Colonic mucosa (tissue), 4 donors: Measurements from ENCODE around the gene H6PD. TPM values are rescaled to one million over a fixed set of nuclear protein-coding genes. Genes with fewer than 3 reads are reported as not detected.

Experiments
- DNase-seq: peaks from one replicate; pipeline ENCODE4 v3.0.0-alpha.2; 2020
- H3K27ac ChIP-seq: fragments of 200-600 bp; one replicate; pipeline ENCODE4 v1.8.0; 2021
- H3K27me3 ChIP-seq: fragments of 200-600 bp; one replicate; pipeline ENCODE4 v1.8.0; 2021
- H3K36me3 ChIP-seq: fragments of 200-600 bp; one replicate; pipeline ENCODE4 v1.8.0; 2021
- H3K4me1 ChIP-seq: fragments of 200-600 bp; one replicate; pipeline ENCODE4 v1.8.0; 2021; ENCODE audit warnings: mild to moderate bottlenecking
- H3K4me3 ChIP-seq: fragments of 200-600 bp; one replicate; pipeline ENCODE4 v1.8.0; 2021
- H3K9ac ChIP-seq, 2 donors: one replicate each; pipeline ENCODE4 v1.7.0; 2013; ENCODE audit warnings: control low read depth in 2 of 2, low read depth in 2 of 2, low read length in 2 of 2
- H3K9me3 ChIP-seq: fragments of 200-600 bp; one replicate; pipeline ENCODE4 v1.8.0; 2021
- CTCF ChIP-seq: fragments of 200-600 bp; IDR thresholded peaks from one replicate; pipeline ENCODE4 v1.8.0; 2022; ENCODE audit warnings: antibody characterized with exemption, mild to moderate bottlenecking
- intact Hi-C: fragments of 100-400 bp; cut with DNase I; formaldehyde crosslinking; loops from one replicate; pipeline ENCODE4 v1.14.1; 2022
- total RNA-seq, 2 donors: library from RNA; stranded (reverse); fragmentation: NEBNext Ultra II Directional in 1 of 2; extraction: Animal tissue kit (Norgen Biotek cat#: 25700) in 1 of 2; gene quantifications; one replicate each; pipeline ENCODE4 v1.2.1, GENCODE V29; 2021
- donor health status: healthy.
- donor health status: DM: no; HTN: no; CAD: no.
- donor health status: DM: no; HTN: no; CAD: no.

The H6PD gene
- total RNA-seq, 2 donors from 2014 or later: 20.8 to 24.7 TPM

GRCh38 chr1:9191231-9191630, 43.3 kb upstream of the H6PD start:
- Histone ChIP-seq H3K9ac (no peak overlapping the region), H3K9me3 (no peaks in the 10 kb centered on the region), H3K36me3 (no peaks in the 10 kb centered on the region), H3K27me3 (no peaks in the 10 kb centered on the region), H3K4me1 (no peaks in the 10 kb centered on the region), H3K27ac (no peak overlapping the region), H3K4me3 (no peak overlapping the region)
- TF ChIP-seq CTCF: no peak
- intact Hi-C loops: no loop called here
- no peak for DNase-seq

- Histone ChIP-seq H3K4me3 (no peak overlapping the region), H3K9me3 (no peaks in the 10 kb centered on the region), H3K4me1 (peaks cover 3% of the 10 kb centered on the region), H3K9ac (no peak overlapping the region), H3K36me3 (no peaks in the 10 kb centered on the region), H3K27ac (no peak overlapping the region), H3K27me3 (peaks cover 11% of the 10 kb centered on the region)
- intact Hi-C loops: no loop called here
- no peak for TF ChIP-seq CTCF
- DNase-seq: no peak
Measured at GRCh38 chr1:9192578-9193232, 41.9 kb upstream of the H6PD start.

DNA sequence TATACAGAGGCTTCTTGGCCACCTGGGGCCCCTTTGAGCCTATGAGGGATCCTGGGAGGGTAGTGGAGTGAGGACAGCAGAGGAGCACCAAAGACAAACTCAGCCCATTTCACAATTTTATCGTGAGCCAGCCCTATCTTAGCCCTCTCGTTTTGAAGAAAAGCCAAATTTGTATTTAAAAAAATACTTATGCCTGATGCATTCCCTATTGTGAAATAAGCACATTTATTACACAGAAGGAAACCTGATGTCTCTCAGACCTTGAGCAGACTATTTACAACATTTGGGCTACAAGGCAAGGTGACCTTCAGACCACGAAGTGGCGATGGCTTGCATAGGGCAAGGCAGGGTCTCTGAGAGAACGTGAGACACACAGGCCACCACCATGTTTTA, 41.3 kb upstream of the H6PD start:
- Histone ChIP-seq H3K4me1 (peaks cover 3% of the 10 kb centered on the region), H3K9ac (no peak overlapping the region), H3K36me3 (no peaks in the 10 kb centered on the region), H3K27ac (no peak overlapping the region), H3K9me3 (no peaks in the 10 kb centered on the region), H3K27me3 (peaks cover 16% of the 10 kb centered on the region), H3K4me3 (no peak overlapping the region)
- no peak for DNase-seq
- TF ChIP-seq CTCF: no peak
- intact Hi-C loops: no loop called here

GRCh38 chr1:9194024-9194423, 40.5 kb upstream of the H6PD start:
- Histone ChIP-seq H3K9me3 (no peaks in the 10 kb centered on the region), H3K27ac (no peak overlapping the region), H3K9ac (no peak overlapping the region), H3K4me3 (no peak overlapping the region), H3K27me3 (peaks cover 24% of the 10 kb centered on the region), H3K4me1 (peaks cover 3% of the 10 kb centered on the region), H3K36me3 (no peaks in the 10 kb centered on the region)
- TF ChIP-seq CTCF: no peak
- intact Hi-C loops: no loop called here
- DNase-seq: no peak

GRCh38 chr1:9195651-9196050, 38.9 kb upstream of the H6PD start:
- Histone ChIP-seq H3K4me1 (peaks cover 3% of the 10 kb centered on the region), H3K9me3 (no peaks in the 10 kb centered on the region), H3K27me3 (peaks cover 39% of the 10 kb centered on the region), H3K9ac (no peak overlapping the region), H3K36me3 (no peaks in the 10 kb centered on the region), H3K27ac (no peak overlapping the region), H3K4me3 (no peak overlapping the region)
- no peak for DNase-seq
- intact Hi-C loops: loop anchor here (1.0 to 2.0 kb wide), 2 partner anchors 53 to 85 kb away; no protein-coding TSS in a partner anchor
- no peak for TF ChIP-seq CTCF
